ENCODE results near the gene GALNTL6. TPM values are rescaled to one million over a fixed set of nuclear protein-coding genes. Genes with fewer than 3 reads are reported as not detected.

The GALNTL6 gene
- total RNA-seq, 1 experiment from 2014 or later, result not detected

DNA sequence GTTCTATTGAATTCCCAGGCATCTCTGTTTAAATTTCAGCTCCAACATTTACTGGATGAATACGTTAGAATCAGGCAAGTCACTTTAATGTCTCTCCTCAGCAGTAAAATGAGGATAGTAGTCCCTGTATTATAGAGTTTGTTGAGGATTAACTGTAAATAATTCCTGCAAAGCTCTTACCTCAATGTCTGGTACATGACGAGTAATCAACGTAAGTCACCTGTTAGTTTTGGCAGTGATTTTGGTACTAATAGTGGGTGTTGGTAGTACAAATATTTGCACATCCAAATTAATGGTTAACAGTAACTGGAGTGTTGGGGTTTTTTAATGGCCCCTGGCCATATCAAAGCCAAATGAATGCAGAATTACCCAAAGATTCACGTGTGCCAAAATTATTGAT is 1165.6 kb downstream of the GALNTL6 start:
- POLR2A ChIA-PET, result no interaction called here

GRCh38 chr4:172979332-172979731 is 1166.1 kb downstream of the GALNTL6 start:
- Histone ChIP-seq H4K20me1 (ENCODE audit: insufficient read depth) (no peaks in the 10 kb centered on the region), H3K4me2 (ENCODE audit: low read length) (no peak overlapping the region), H3K9me3 (ENCODE audit: control insufficient read depth in 1 of 2, insufficient read depth in 1 of 2, low read depth in 1 of 2, low read length in 2 of 2) (no peaks in the 10 kb centered on the region), H3K4me1 (ENCODE audit: control insufficient read depth in 1 of 2, insufficient read depth in 2 of 2, low read length in 2 of 2) (peaks cover 10 to 28% of the 10 kb centered on the region in 2 experiments), H3K36me3 (ENCODE audit: control insufficient read depth in 1 of 2, insufficient read depth in 2 of 2, low read length in 2 of 2) (no peaks in the 10 kb centered on the region), H3K4me3 (replicated peaks in 1 of 2; ENCODE audit: low read depth in 1 of 2, low read length in 2 of 2) (no peak overlapping the region), H2AFZ (ENCODE audit: low read depth, low read length, poor library complexity, severe bottlenecking) (no peak overlapping the region), H3K27ac (ENCODE audit: low read depth, low read length) (no peak overlapping the region), H3K27me3 (ENCODE audit: insufficient read depth, low read length) (no peaks in the 10 kb centered on the region), H3K79me2 (ENCODE audit: insufficient read depth, low read length) (no peaks in the 10 kb centered on the region), H3K9ac (ENCODE audit: low read length) (no peak overlapping the region), H3K9me2 (ENCODE audit: insufficient read depth) (no peaks in the 10 kb centered on the region)
- CTCF ChIA-PET, result no interaction called here
- DNase-seq (ENCODE audit: low read depth, low spot score) (no peak), ATAC-seq (no peak)
- RAD21 ChIA-PET (ENCODE audit: low non-redundant PET in 1 of 2, low total read pairs in 2 of 2, uncharacterized antibody in 2 of 2, unreplicated experiment in 2 of 2), result no interaction called here
- intact Hi-C loops (cut with micrococcal nuclease), result no loop called here
- POLR2A ChIA-PET, result no interaction called here
- no peak for TF ChIP-seq SP1 (IDR thresholded peaks at IDR 0.05; ENCODE audit: low read depth)
- TF ChIP-seq POLR2A (IDR thresholded peaks at IDR 0.05; ENCODE audit: borderline replicate concordance, extremely low read depth, insufficient read depth, insufficient read length), result no peak
- TF ChIP-seq TCF7L2 (IDR thresholded peaks at IDR 0.05; ENCODE audit: borderline replicate concordance, extremely low read depth, insufficient read depth, insufficient read length), result no peak
- TF ChIP-seq EGR1 (IDR thresholded peaks at IDR 0.05; ENCODE audit: low read depth), result no peak
- BruUV-seq (replicated peaks), result no TSS peak

More for the DNA sequence above, 1165.6 kb downstream of the GALNTL6 start:
- Histone ChIP-seq H3K4me2 (ENCODE audit: low read length) (no peak overlapping the region), H3K4me1 (ENCODE audit: control insufficient read depth in 1 of 2, insufficient read depth in 2 of 2, low read length in 2 of 2) (peaks cover 10 to 28% of the 10 kb centered on the region in 2 experiments), H3K9me3 (ENCODE audit: control insufficient read depth in 1 of 2, insufficient read depth in 1 of 2, low read depth in 1 of 2, low read length in 2 of 2) (no peaks in the 10 kb centered on the region), H3K4me3 (replicated peaks in 1 of 2; ENCODE audit: low read depth in 1 of 2, low read length in 2 of 2) (no peak overlapping the region), H4K20me1 (ENCODE audit: insufficient read depth) (no peaks in the 10 kb centered on the region), H2AFZ (ENCODE audit: low read depth, low read length, poor library complexity, severe bottlenecking) (no peak overlapping the region), H3K79me2 (ENCODE audit: insufficient read depth, low read length) (no peaks in the 10 kb centered on the region), H3K9me2 (ENCODE audit: insufficient read depth) (no peaks in the 10 kb centered on the region), H3K9ac (ENCODE audit: low read length) (no peak overlapping the region), H3K27me3 (ENCODE audit: insufficient read depth, low read length) (no peaks in the 10 kb centered on the region), H3K27ac (ENCODE audit: low read depth, low read length) (no peak overlapping the region), H3K36me3 (ENCODE audit: control insufficient read depth in 1 of 2, insufficient read depth in 2 of 2, low read length in 2 of 2) (no peaks in the 10 kb centered on the region)
- no peak for DNase-seq (ENCODE audit: low read depth, low spot score)
- ChIA-PET RAD21 (ENCODE audit: low non-redundant PET in 1 of 2, low total read pairs in 2 of 2, uncharacterized antibody in 2 of 2, unreplicated experiment in 2 of 2) (no interaction called here), CTCF (no interaction called here)
- no peak for ATAC-seq
- no peak for TF ChIP-seq SP1 (IDR thresholded peaks at IDR 0.05; ENCODE audit: low read depth)
- TF ChIP-seq TCF7L2 (IDR thresholded peaks at IDR 0.05; ENCODE audit: borderline replicate concordance, extremely low read depth, insufficient read depth, insufficient read length), result no peak
- no peak for TF ChIP-seq CEBPB (IDR thresholded peaks at IDR 0.05; ENCODE audit: low read depth)
- no peak for TF ChIP-seq ELF1 (IDR thresholded peaks at IDR 0.05; ENCODE audit: borderline replicate concordance, low read depth)
- TF ChIP-seq EGR1 (IDR thresholded peaks at IDR 0.05; ENCODE audit: low read depth), result no peak
- no peak for TF ChIP-seq CBX3 (IDR thresholded peaks at IDR 0.05; ENCODE audit: low read depth)
- no peak for TF ChIP-seq POLR2A (IDR thresholded peaks at IDR 0.05; ENCODE audit: borderline replicate concordance, extremely low read depth, insufficient read depth, insufficient read length)
- no peak for TF ChIP-seq MAX (IDR thresholded peaks at IDR 0.05)
- intact Hi-C loops (cut with micrococcal nuclease), result no loop called here
- no TSS peak for BruUV-seq (replicated peaks)
